IMR-90 (cell line): ENCODE measurements around the gene ENPP6. TPM values are rescaled to one million over a fixed set of nuclear protein-coding genes. Genes with fewer than 3 reads are reported as not detected.

Experiments
- ATAC-seq: fragments of 200-7000 bp; cut with Tn5 transposase; 2 replicates; pipeline ENCODE4 v1.9.1; 2020; ENCODE audit warnings: low read depth, mild to moderate bottlenecking, moderate library complexity
- BruUV-seq: library from RNA; stranded (reverse); fragments of 400-500 nt; replicated peaks from 2 replicates; lab custom pipeline; 2021; lab: Mats Ljungman, UMichigan
- CTCF ChIA-PET: fragments of 300-600 bp; formaldehyde crosslinking; extraction: SDS; loops from one replicate; lab custom pipeline; 2021; ENCODE audit warnings: antibody characterized with exemption; lab: Yijun Ruan, JAX
- POLR2A ChIA-PET: fragments of 300-600 bp; sonication (Branson Sonifier 250); formaldehyde crosslinking; loops from one replicate; lab custom pipeline; 2022; ENCODE audit warnings: antibody characterized with exemption; ENCODE audit not compliant: unreplicated experiment; lab: Charles Lee
- DNase-seq: peaks from one replicate; pipeline ENCODE4 v3.0.0; 2013
- H2AFZ ChIP-seq: replicated peaks from 2 replicates; pipeline ENCODE3; 2013; ENCODE audit warnings: low read length, mild to moderate bottlenecking; ENCODE audit not compliant: poor library complexity
- H2AK5ac ChIP-seq: 2 replicates; pipeline ENCODE4 v1.6.1; 2013; ENCODE audit warnings: low read depth, low read length, inconsistent platforms
- H2AK9ac ChIP-seq: replicated peaks from 2 replicates; pipeline ENCODE3; 2013; ENCODE audit warnings: mild to moderate bottlenecking, low read depth, low read length, moderate library complexity; ENCODE audit not compliant: poor library complexity
- H2BK120ac ChIP-seq: 2 replicates; pipeline ENCODE4 v1.6.1; 2013; ENCODE audit warnings: low read depth, low read length, inconsistent platforms
- H2BK15ac ChIP-seq: 3 replicates; pipeline ENCODE4 v1.6.1; 2013; ENCODE audit warnings: low read depth, low read length, inconsistent platforms
- H2BK20ac ChIP-seq: 2 replicates; pipeline ENCODE4 v1.6.1; 2013; ENCODE audit warnings: low read depth, mild to moderate bottlenecking, inconsistent platforms, low read length, moderate library complexity
- H2BK5ac ChIP-seq: 2 replicates; pipeline ENCODE4 v1.6.1; 2013; ENCODE audit warnings: mild to moderate bottlenecking, low read depth, low read length, inconsistent platforms; ENCODE audit not compliant: poor library complexity, severe bottlenecking
- H3K14ac ChIP-seq: replicated peaks from 2 replicates; pipeline ENCODE4 v1.6.1; 2013; ENCODE audit warnings: low read depth, low read length, inconsistent platforms
- H3K18ac ChIP-seq: 2 replicates; pipeline ENCODE4 v1.6.1; 2013; ENCODE audit warnings: low read depth, low read length, control low read depth
- H3K23ac ChIP-seq: 2 replicates; pipeline ENCODE4 v1.6.1; 2013; ENCODE audit warnings: low read depth, low read length, inconsistent platforms
- H3K27ac ChIP-seq: 2 replicates; pipeline ENCODE4 v1.5.1; 2013; ENCODE audit warnings: mild to moderate bottlenecking, control low read depth, low read length; ENCODE audit not compliant: insufficient read depth
- H3K27me3 ChIP-seq: 2 replicates; pipeline ENCODE4 v1.6.1; 2013; ENCODE audit warnings: low read length; ENCODE audit not compliant: control insufficient read depth, insufficient read depth
- H3K36me3 ChIP-seq: 2 replicates; pipeline ENCODE4 v1.6.1; 2013; ENCODE audit warnings: low read length, mixed read lengths; ENCODE audit not compliant: control insufficient read depth, insufficient read depth
- H3K4ac ChIP-seq: 2 replicates; pipeline ENCODE4 v1.6.1; 2013; ENCODE audit warnings: low read depth, low read length, inconsistent platforms
- H3K4me1 ChIP-seq: 2 replicates; pipeline ENCODE4 v1.6.1; 2013; ENCODE audit warnings: low read length, mixed read lengths; ENCODE audit not compliant: control insufficient read depth, insufficient read depth
- H3K4me2 ChIP-seq: 2 replicates; pipeline ENCODE4 v1.6.1; 2013; ENCODE audit warnings: low read depth, mild to moderate bottlenecking, control low read depth, low read length, moderate library complexity
- H3K4me3 ChIP-seq: 2 replicates; pipeline ENCODE4 v1.5.1; 2013; ENCODE audit warnings: low read depth, mild to moderate bottlenecking, control low read depth, low read length, moderate library complexity; ENCODE audit not compliant: insufficient read depth
- H3K56ac ChIP-seq: 2 replicates; pipeline ENCODE4 v1.6.1; 2013; ENCODE audit warnings: low read length, inconsistent platforms; ENCODE audit not compliant: insufficient read depth; ENCODE audit errors: extremely low read depth
- H3K79me1 ChIP-seq, 2 experiments: 2 replicates each; pipeline ENCODE4 v1.6.1; 2013; ENCODE audit warnings: low read length in 2 of 2, inconsistent platforms in 1 of 2, low read depth in 1 of 2
- H3K9ac ChIP-seq: 2 replicates; pipeline ENCODE4 v1.6.1; 2013; ENCODE audit warnings: low read depth, low read length, control low read depth
- H3K9me1 ChIP-seq: 2 replicates; pipeline ENCODE4 v1.6.1; 2013; ENCODE audit warnings: low read length, inconsistent platforms; ENCODE audit not compliant: insufficient read depth
- H3K9me3 ChIP-seq: 2 replicates; pipeline ENCODE4 v1.6.1; 2013; ENCODE audit warnings: low read length; ENCODE audit not compliant: control insufficient read depth, insufficient read depth
- H4K20me1 ChIP-seq: 2 replicates; pipeline ENCODE4 v1.6.1; 2013; ENCODE audit warnings: low read length, inconsistent platforms; ENCODE audit not compliant: insufficient read depth
- H4K5ac ChIP-seq: 2 replicates; pipeline ENCODE4 v1.6.1; 2013; ENCODE audit warnings: mild to moderate bottlenecking, low read depth, low read length, control low read depth
- H4K8ac ChIP-seq, 2 experiments: 2 replicates each; pipeline ENCODE4 v1.6.1; 2013; ENCODE audit warnings: low read depth in 2 of 2, low read length in 2 of 2, control low read depth in 1 of 2, inconsistent platforms in 1 of 2
- H4K91ac ChIP-seq: 2 replicates; pipeline ENCODE4 v1.6.1; 2013; ENCODE audit warnings: low read depth, low read length, inconsistent platforms; ENCODE audit not compliant: insufficient read depth
- CEBPB ChIP-seq: IDR thresholded peaks from 2 replicates; pipeline ENCODE4 v1.6.1; 2012; ENCODE audit warnings: low read depth, low read length, improper control_type of control experiment
- FOS ChIP-seq: fragments of 150-350 bp; IDR thresholded peaks from 2 replicates; pipeline ENCODE4 v1.6.1; 2016; ENCODE audit warnings: low read depth, low read length
- POLR2A ChIP-seq: IDR thresholded peaks from 2 replicates; pipeline ENCODE4 v1.6.1; 2012; ENCODE audit warnings: mild to moderate bottlenecking, low read depth, low read length
- RAD21 ChIP-seq: IDR thresholded peaks from 2 replicates; pipeline ENCODE4 v1.6.1; 2012; ENCODE audit warnings: low read length, improper control_type of control experiment
- RCOR1 ChIP-seq: IDR thresholded peaks from 2 replicates; pipeline ENCODE4 v1.6.1; 2012; ENCODE audit warnings: mild to moderate bottlenecking, low read length, improper control_type of control experiment; ENCODE audit not compliant: insufficient replicate concordance
- WGBS, 2 experiments: methylation state at CpG; one replicate each; pipeline versions ENCODE4 v1.1.5 to v1.1.7; 2013; ENCODE audit warnings: missing lambda C conversion rate in 2 of 2; ENCODE audit not compliant: insufficient read length in 1 of 2; ENCODE audit errors: extremely low coverage in 2 of 2; 5-methylcytosine and 5-hydroxymethylcytosine counted together
- dilution Hi-C: fragments of 300-500 bp; cut with HindIII; formaldehyde crosslinking; loops from one replicate; pipeline ENCODE4 v1.14.3; 2018; ENCODE audit warnings: low sequenced_read_pairs; ENCODE audit not compliant: unreplicated experiment
- in situ Hi-C: fragments of 300-500 bp; cut with MboI; formaldehyde crosslinking; loops from 3 replicates; pipeline ENCODE4 v1.14.3; 2019; ENCODE audit warnings: low sequenced_read_pairs, inconsistent platforms, mixed read lengths
- intact Hi-C: fragments of 100-400 bp; cut with micrococcal nuclease; formaldehyde crosslinking; loops from 2 replicates; pipeline ENCODE4 v1.10.0; 2022
- polyA plus RNA-seq, 3 experiments: library from polyadenylated mRNA; depleted of rRNA; stranded (reverse); fragments of >200 nt; gene quantifications; 2 replicates each; pipeline ENCODE4 v1.2.3, GENCODE V29; 2012; ENCODE audit warnings: low replicate concordance in 1 of 3
- total RNA-seq: library from RNA; depleted of rRNA; stranded (reverse); fragments of >200 nt; gene quantifications from 2 replicates; pipeline ENCODE4 v1.2.3, GENCODE V29; 2012

Gene ENPP6
- total and polyA plus RNA-seq, 2 of the 4 experiments (the other 2 are of a cell fraction): not detected

GRCh38 chr4:184238072-184238745, 20.5 kb upstream of the ENPP6 start:
- Histone ChIP-seq H3K4me3 (no peak overlapping the region), H3K4me2 (no peak overlapping the region), H3K79me1 (no peaks in the 10 kb centered on the region), H2BK120ac (no peak overlapping the region), H3K4ac (no peak overlapping the region), H3K14ac (no peak overlapping the region), H3K27ac (no peak overlapping the region), H3K9ac (no peak overlapping the region), H4K5ac (no peak overlapping the region), H3K56ac (no peak overlapping the region), H3K18ac (no peak overlapping the region), H3K23ac (no peak overlapping the region), H3K4me1 (no peaks in the 10 kb centered on the region), H2BK15ac (no peak overlapping the region), H3K9me3 (no peaks in the 10 kb centered on the region), H3K36me3 (no peaks in the 10 kb centered on the region), H4K20me1 (no peaks in the 10 kb centered on the region), H4K91ac (no peak overlapping the region), H3K27me3 (peaks cover 5% of the 10 kb centered on the region; the same call in 1 of the 2 replicates), H3K9me1 (no peaks in the 10 kb centered on the region), H2AK9ac (no peak overlapping the region), H2BK20ac (no peak overlapping the region), H4K8ac (no peak overlapping the region), H2AK5ac (no peak overlapping the region), H2AFZ (no peak overlapping the region), H2BK5ac (no peak overlapping the region)
- intact Hi-C loops (no loop called here), dilution Hi-C loops (no loop called here), in situ Hi-C loops (no loop called here)
- ATAC-seq (no peak), DNase-seq (no peak)
- no peak for TF ChIP-seq FOS
- TF ChIP-seq CEBPB: no peak
- TF ChIP-seq POLR2A: no peak
- no peak for TF ChIP-seq RAD21
- no peak for TF ChIP-seq RCOR1
- no TSS peak for BruUV-seq
- CTCF ChIA-PET: no interaction called here
- WGBS, 2 experiments: no CpG with 5 or more reads among the region's 8 CpGs
- POLR2A ChIA-PET: no interaction called here
